HTR-8/SVneo (cell line): ENCODE results near the gene BIN1.
A peak's percentile ranks its signal among the peaks of the same experiment; 100 is the strongest.

Source experiments
- DNase-seq: peaks from one replicate; pipeline ENCODE4 v3.0.0; 2011; ENCODE audit warnings: low spot score, mixed read lengths; ENCODE audit not compliant: insufficient read length
- FAIRE-seq: peaks from 2 replicates; lab custom pipeline; 2011; peaks lifted over from hg19 to GRCh38; lab: Jason Lieb, UNC

The BIN1 gene

GRCh38 chr2:127012215-127012614 is 94.7 kb downstream of the BIN1 start:
- DNase-seq (no peak), FAIRE-seq (no peak)

GRCh38 chr2:127011796-127012195 is 95.2 kb downstream of the BIN1 start:
- DNase-seq (no peak), FAIRE-seq (no peak)

- FAIRE-seq (no peak), DNase-seq (no peak)
These were observed 95.7 kb downstream of the BIN1 start for GRCh38 chr2:127011231-127011661.

- DNase-seq (no peak), FAIRE-seq (no peak)
These were observed 98.5 kb downstream of the BIN1 start for GRCh38 chr2:127008265-127009015.

- FAIRE-seq (no peak), DNase-seq (peak; percentile 11)
These were observed 99.3 kb downstream of the BIN1 start for GRCh38 chr2:127007652-127008051.

- DNase-seq (no peak), FAIRE-seq (no peak)
These were observed 100.0 kb downstream of the BIN1 start for GRCh38 chr2:127006962-127007361.

GRCh38 chr2:127004893-127005600 is 101.9 kb downstream of the BIN1 start:
- DNase-seq (no peak), FAIRE-seq (no peak)

- DNase-seq (no peak), FAIRE-seq (no peak)
These were observed 103.7 kb downstream of the BIN1 start for GRCh38 chr2:127003070-127003800.

GRCh38 chr2:127001751-127002150 is 105.2 kb downstream of the BIN1 start:
- FAIRE-seq (no peak), DNase-seq (no peak)

- no peak for FAIRE-seq
- no peak for DNase-seq
These were observed 106.0 kb downstream of the BIN1 start for GRCh38 chr2:127000937-127001336.

- FAIRE-seq (no peak), DNase-seq (no peak)
These were observed 106.8 kb downstream of the BIN1 start for GRCh38 chr2:127000194-127000593.

- no peak for FAIRE-seq
- no peak for DNase-seq
These were observed 107.7 kb downstream of the BIN1 start for GRCh38 chr2:126999106-126999756.

GRCh38 chr2:126998486-126998885 is 108.5 kb downstream of the BIN1 start:
- FAIRE-seq = no peak
- no peak for DNase-seq
